WTC11 (cell line): ENCODE data around the gene NKAIN2. TPM values are rescaled to one million over a fixed set of nuclear protein-coding genes. Genes with fewer than 3 reads are reported as not detected.

ENCODE experiments used
- ATAC-seq: fragments of 200-7000 bp; cut with Tn5 transposase; 2 replicates; pipeline ENCODE4 v1.10.0; 2021; ENCODE audit warnings: mild to moderate bottlenecking, moderate library complexity
- CTCF ChIA-PET: fragments of 300-600 bp; sonication (Branson Sonifier 250); formaldehyde crosslinking; loops from one replicate; lab custom pipeline; 2021; ENCODE audit warnings: antibody characterized with exemption; lab: Charles Lee
- POLR2A ChIA-PET: fragments of 350-600 bp; sonication (Branson Sonifier 250); formaldehyde crosslinking; loops from one replicate; lab custom pipeline; 2021; ENCODE audit warnings: antibody characterized with exemption; lab: Charles Lee
- DNase-seq: peaks from one replicate; pipeline ENCODE4 v3.0.0; 2021; ENCODE audit warnings: low spot score
- H3K27ac Mint-ChIP-seq: 2 replicates; pipeline ENCODE4 v1.8.0; 2021; ENCODE audit warnings: mixed read lengths
- H3K27me3 Mint-ChIP-seq: 2 replicates; pipeline ENCODE4 v1.8.0; 2021; ENCODE audit warnings: low read depth, mild to moderate bottlenecking, moderate library complexity, mixed read lengths
- H3K36me3 Mint-ChIP-seq: 2 replicates; pipeline ENCODE4 v1.8.0; 2021; ENCODE audit warnings: mixed read lengths
- H3K4me1 Mint-ChIP-seq: 2 replicates; pipeline ENCODE4 v1.8.0; 2022; ENCODE audit warnings: mixed read lengths
- H3K4me3 Mint-ChIP-seq: 2 replicates; pipeline ENCODE4 v1.8.0; 2021; ENCODE audit warnings: mild to moderate bottlenecking, moderate library complexity, mixed read lengths
- H3K9me3 Mint-ChIP-seq: 2 replicates; pipeline ENCODE4 v1.8.0; 2021; ENCODE audit warnings: mixed read lengths
- ATF2 ChIP-seq: sonication (generic); formaldehyde crosslinking; IDR thresholded peaks from 2 replicates; pipeline ENCODE4 v1.8.1; 2022; ENCODE audit warnings: low read depth, missing genetic modification reagents, borderline replicate concordance
- ATF3 ChIP-seq: sonication (generic); formaldehyde crosslinking; conservative IDR thresholded peaks from 2 replicates; pipeline ENCODE4 v1.8.1; 2022; ENCODE audit warnings: mild to moderate bottlenecking, missing genetic modification reagents
- CDX4 ChIP-seq: fragments of 250-450 bp; sonication (Bioruptor Pico); IDR thresholded peaks from 2 replicates; pipeline ENCODE4 v1.9.0; 2021; ENCODE audit warnings: moderate library complexity, mild to moderate bottlenecking, inconsistent platforms, borderline replicate concordance
- E2F4 ChIP-seq: sonication (generic); formaldehyde crosslinking; IDR thresholded peaks from 2 replicates; pipeline ENCODE4 v1.8.1; 2022; ENCODE audit warnings: low read depth, mild to moderate bottlenecking, moderate library complexity, missing genetic modification reagents, borderline replicate concordance
- E2F5 ChIP-seq: sonication (generic); formaldehyde crosslinking; IDR thresholded peaks from 2 replicates; pipeline ENCODE4 v1.8.1; 2022; ENCODE audit warnings: mild to moderate bottlenecking, moderate library complexity, missing genetic modification reagents
- ESRRA ChIP-seq: sonication (generic); formaldehyde crosslinking; IDR thresholded peaks from 2 replicates; pipeline ENCODE4 v1.8.1; 2022; ENCODE audit warnings: mild to moderate bottlenecking, missing genetic modification reagents, borderline replicate concordance
- IRF2 ChIP-seq: sonication (generic); formaldehyde crosslinking; IDR thresholded peaks from 2 replicates; pipeline ENCODE4 v1.8.0; 2022; ENCODE audit warnings: low read depth, missing genetic modification reagents, borderline replicate concordance
- KAT7 ChIP-seq: sonication (generic); formaldehyde crosslinking; IDR thresholded peaks from 2 replicates; pipeline ENCODE4 v1.8.1; 2023; ENCODE audit warnings: missing genetic modification reagents, mild to moderate bottlenecking, borderline replicate concordance
- MLX ChIP-seq: sonication (generic); formaldehyde crosslinking; IDR thresholded peaks from 2 replicates; pipeline ENCODE4 v1.8.1; 2023; ENCODE audit warnings: mild to moderate bottlenecking, missing genetic modification reagents, moderate library complexity
- NR2C2 ChIP-seq: sonication (generic); formaldehyde crosslinking; IDR thresholded peaks from 2 replicates; pipeline ENCODE4 v1.8.0; 2022; ENCODE audit warnings: mild to moderate bottlenecking, missing genetic modification reagents
- SMAD3 ChIP-seq: sonication (generic); formaldehyde crosslinking; IDR thresholded peaks from 2 replicates; pipeline ENCODE4 v1.8.0; 2022; ENCODE audit warnings: missing genetic modification reagents, mild to moderate bottlenecking, borderline replicate concordance
- SP1 ChIP-seq: sonication (generic); formaldehyde crosslinking; conservative IDR thresholded peaks from 2 replicates; pipeline ENCODE4 v1.8.1; 2022; ENCODE audit warnings: missing genetic modification reagents
- TP53 ChIP-seq: sonication (generic); formaldehyde crosslinking; IDR thresholded peaks from 2 replicates; pipeline ENCODE4 v1.8.1; 2023; ENCODE audit warnings: mild to moderate bottlenecking, missing genetic modification reagents
- ZMAT4 ChIP-seq: fragments of 250-450 bp; sonication (Bioruptor Pico); IDR thresholded peaks from 2 replicates; pipeline ENCODE4 v1.9.0; 2021; ENCODE audit warnings: mild to moderate bottlenecking
- ZNF317 ChIP-seq: sonication (generic); formaldehyde crosslinking; IDR thresholded peaks from 2 replicates; pipeline ENCODE4 v1.8.1; 2023; ENCODE audit warnings: low read depth, mild to moderate bottlenecking, moderate library complexity, missing genetic modification reagents, borderline replicate concordance
- ZNF423 ChIP-seq: fragments of 250-450 bp; sonication (Bioruptor Pico); IDR thresholded peaks from 2 replicates; pipeline ENCODE4 v2.1.2; 2022; ENCODE audit warnings: mild to moderate bottlenecking, moderate library complexity
- ZNF512 ChIP-seq: sonication (generic); formaldehyde crosslinking; IDR thresholded peaks from 2 replicates; pipeline ENCODE4 v1.8.1; 2022; ENCODE audit warnings: missing genetic modification reagents, borderline replicate concordance
- ZNF532 ChIP-seq: fragments of 250-450 bp; sonication (Bioruptor Pico); IDR thresholded peaks from 2 replicates; pipeline ENCODE4 v1.9.0; 2021; ENCODE audit warnings: mild to moderate bottlenecking, borderline replicate concordance
- total RNA-seq: library from RNA; stranded (reverse); gene quantifications from 3 replicates; pipeline ENCODE4 v1.2.3, GENCODE V29; 2021

Gene NKAIN2
- total RNA-seq, 1 experiment from 2014 or later, result 0.33 TPM

- ChIA-PET POLR2A (no interaction called here), CTCF (no interaction called here)
- H3K27me3 Mint-ChIP-seq, result no peaks in the 10 kb centered on the region
- no peaks in the 10 kb centered on the region for H3K36me3 Mint-ChIP-seq
- ATAC-seq (no peak), DNase-seq (no peak)
- TF ChIP-seq NR2C2, result no peak
- no peak for TF ChIP-seq TP53 (CRISPR knock-in tag)
- TF ChIP-seq SP1 (CRISPR knock-in tag), result no peak
- no peak for TF ChIP-seq E2F5 (CRISPR knock-in tag)
- TF ChIP-seq ZNF512 (CRISPR knock-in tag), result no peak
- TF ChIP-seq MLX (CRISPR knock-in tag), result no peak
- no peak for TF ChIP-seq ZNF317 (CRISPR knock-in tag)
- no peak for TF ChIP-seq E2F4 (CRISPR knock-in tag)
- no peak for TF ChIP-seq IRF2 (CRISPR knock-in tag)
- TF ChIP-seq ATF3, result no peak
- TF ChIP-seq ESRRA, result no peak
- TF ChIP-seq ZNF423 (CRISPR knock-in tag), result no peak
- no peak for TF ChIP-seq CDX4 (CRISPR knock-in tag)
- TF ChIP-seq KAT7, result no peak
- no peak for TF ChIP-seq ATF2 (CRISPR knock-in tag)
- TF ChIP-seq ZMAT4 (CRISPR knock-in tag), result no peak
- no peak for TF ChIP-seq ZNF532
- no peak for TF ChIP-seq SMAD3
- no peak overlapping the region for H3K4me3 Mint-ChIP-seq
- no peaks in the 10 kb centered on the region for H3K9me3 Mint-ChIP-seq
- H3K4me1 Mint-ChIP-seq, result no peaks in the 10 kb centered on the region
- H3K27ac Mint-ChIP-seq, result no peak overlapping the region
Observed at GRCh38 chr6:124445581-124445980, 641.9 kb downstream of the NKAIN2 start.
